NCI-H2107 (cell line): ENCODE data around the gene ABLIM2.

Experiments
- DNase-seq: peaks from one replicate; lab custom pipeline; 2025; lab: John Stamatoyannopoulos, UW

Gene ABLIM2

GRCh38 chr4:8174970-8175369, 16.4 kb upstream of the ABLIM2 start:
- DNase-seq: no peak

DNA sequence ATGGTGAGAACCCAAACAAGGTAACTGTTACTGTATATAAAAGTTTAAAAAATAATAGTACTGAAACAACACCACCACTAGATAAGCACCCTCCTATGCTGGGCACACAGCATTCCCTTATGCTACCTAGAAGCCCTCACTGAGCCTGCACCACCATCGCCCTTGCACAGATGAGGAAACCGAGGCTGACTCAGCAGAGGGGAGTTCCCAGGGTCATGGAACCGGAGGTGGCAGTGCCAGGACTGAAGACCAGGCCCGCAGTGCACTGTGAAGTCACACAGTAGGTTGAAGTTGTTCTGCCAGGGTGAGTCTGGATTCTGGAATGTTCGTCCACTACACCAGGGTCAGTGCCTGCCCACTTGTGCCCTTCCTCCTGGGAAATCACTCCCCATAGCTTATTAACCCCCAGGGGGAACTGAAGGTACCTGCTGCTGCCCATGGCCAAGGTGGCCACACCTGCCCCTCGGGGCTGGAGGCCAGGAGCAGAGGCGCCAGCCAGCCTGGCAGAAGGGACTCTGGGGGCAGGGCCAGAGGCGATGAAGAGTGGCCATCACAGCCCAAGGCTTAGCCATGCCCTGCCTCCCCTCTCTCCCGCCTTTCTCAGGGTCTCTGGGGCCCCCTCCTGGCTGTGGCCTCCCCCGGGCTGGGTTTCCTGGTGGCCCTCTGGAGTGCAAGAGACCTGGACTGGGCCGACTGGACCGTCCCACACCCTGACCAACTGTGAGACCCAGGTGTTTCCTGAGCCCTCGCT, 15.1 kb upstream of the ABLIM2 start:
- no peak for DNase-seq

DNA sequence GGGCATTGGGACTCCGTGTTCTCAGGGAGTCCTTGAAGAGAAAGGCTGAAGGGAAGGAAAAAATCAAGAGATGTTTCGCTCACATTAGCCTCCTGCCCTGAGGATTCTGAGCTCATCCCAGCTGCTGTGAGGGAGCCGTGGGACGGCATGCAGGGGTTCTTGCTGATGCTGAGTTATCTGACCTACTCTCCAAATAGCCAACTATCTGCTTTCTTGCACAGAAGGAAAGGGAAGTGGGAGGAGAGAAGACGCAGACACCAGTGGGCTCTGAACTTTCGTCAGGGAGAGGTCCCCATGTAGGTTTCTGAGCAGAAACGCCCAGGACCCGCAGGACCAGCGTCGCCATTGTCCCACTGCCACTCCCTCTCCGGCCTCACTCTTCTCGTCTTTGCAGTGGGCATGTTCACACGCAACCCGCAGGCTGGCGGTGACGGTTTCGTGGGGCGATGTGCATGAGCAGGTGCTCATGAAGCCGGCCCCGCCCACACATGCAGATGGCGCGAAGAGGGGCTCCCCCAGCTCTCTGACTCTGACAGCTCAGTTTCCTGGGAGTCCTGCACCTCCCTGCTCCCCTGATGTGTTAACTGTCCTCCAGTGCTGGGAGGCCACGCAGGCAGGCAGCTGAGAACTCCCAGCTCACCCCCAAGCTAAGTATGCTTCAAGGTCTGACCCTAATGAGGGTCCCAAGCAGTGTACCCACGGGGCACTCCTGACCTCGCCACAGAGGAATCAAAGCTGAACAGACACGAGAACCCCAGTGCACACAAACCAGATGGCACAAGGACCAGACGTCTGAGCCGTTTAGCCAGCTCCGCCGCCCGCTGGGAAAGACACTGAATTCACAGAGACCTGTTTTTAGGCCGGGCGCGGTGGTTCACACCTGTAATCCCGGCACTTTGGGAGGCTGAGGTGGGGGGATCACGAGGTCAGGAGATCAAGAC, 13.6 kb upstream of the ABLIM2 start:
- no peak for DNase-seq

DNA sequence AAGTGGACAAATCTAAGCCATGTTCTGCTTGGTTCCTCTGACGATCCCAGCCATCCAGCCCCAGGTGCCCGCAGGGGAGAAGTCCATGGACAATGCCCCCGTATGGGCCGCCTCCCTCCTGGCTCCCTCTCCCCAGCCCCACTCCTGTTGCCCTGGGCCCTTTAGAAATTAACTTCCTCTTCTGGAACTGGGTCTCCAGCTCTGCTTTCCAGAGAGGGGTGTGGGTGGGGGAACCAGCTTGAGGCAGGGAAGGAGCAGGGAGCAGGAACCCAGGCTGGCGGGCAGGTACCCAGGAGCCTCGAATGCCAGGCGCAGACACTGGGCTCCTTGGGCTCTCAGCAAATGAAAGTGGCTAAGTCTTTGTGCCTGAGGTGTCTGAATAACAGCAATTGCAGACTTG, 12.7 kb upstream of the ABLIM2 start:
- no peak for DNase-seq

DNA sequence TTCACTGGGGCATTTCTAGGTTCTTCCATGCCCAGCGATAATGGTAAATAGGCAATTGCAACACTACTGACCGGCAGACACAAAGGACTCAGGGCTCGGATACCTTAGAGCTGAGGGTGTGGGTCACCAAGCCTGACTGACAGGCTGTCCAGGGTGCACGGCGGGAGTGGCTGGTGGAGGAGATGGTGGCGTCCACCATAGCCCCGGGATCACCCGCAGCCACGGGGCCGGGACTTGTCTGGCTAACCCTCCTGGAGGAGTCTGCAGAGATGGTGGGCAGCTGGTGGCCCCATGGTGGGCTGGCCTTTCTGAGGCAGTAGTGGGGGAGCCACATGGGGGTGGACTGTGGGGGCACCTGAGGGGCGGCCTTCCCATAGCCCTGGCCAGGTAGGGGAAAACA, 11.7 kb upstream of the ABLIM2 start:
- no peak for DNase-seq

- DNase-seq: no peak
Observed at GRCh38 chr4:8169763-8170162, 11.2 kb upstream of the ABLIM2 start.

- DNase-seq: no peak
Observed at GRCh38 chr4:8168832-8169598, 10.4 kb upstream of the ABLIM2 start.

DNA sequence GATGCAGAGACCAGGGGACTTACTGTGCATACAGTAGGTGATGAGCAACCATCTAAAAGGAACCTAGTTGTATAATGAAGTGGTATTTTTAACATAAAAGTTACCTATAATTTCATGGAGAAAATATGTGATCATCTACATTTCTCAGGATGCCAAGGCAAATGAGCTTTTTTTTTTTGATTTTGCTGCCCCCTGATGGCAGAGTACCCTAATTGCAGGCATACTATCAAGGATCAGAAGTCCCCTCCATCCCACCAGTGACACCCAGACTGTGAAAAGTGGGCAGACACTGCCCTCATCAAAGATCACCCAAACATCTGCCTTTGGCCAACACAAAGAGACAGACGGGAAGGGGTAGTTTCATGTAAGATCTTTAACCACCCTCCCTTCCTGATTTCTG, 9.6 kb upstream of the ABLIM2 start:
- DNase-seq: no peak

DNA sequence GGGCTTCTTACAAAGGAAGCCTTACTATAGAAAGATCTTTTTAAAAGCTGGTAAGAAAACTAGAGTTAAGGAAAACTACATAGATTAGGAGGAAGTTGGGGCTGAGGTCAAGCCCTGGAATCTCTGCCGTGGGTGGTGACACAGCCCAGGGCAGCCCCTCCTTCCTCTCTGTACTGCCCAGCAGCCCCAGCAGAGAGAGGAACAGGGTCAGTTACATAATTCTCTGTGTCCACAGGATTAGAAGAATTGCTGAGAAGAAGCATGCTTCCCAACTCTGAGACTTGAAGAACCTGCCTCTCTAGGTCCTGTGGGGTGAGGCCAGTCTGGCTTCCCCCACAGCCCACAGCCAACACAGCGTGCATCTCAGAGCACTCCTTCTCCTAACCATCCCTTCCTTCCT, 9.2 kb upstream of the ABLIM2 start:
- DNase-seq: no peak

DNA sequence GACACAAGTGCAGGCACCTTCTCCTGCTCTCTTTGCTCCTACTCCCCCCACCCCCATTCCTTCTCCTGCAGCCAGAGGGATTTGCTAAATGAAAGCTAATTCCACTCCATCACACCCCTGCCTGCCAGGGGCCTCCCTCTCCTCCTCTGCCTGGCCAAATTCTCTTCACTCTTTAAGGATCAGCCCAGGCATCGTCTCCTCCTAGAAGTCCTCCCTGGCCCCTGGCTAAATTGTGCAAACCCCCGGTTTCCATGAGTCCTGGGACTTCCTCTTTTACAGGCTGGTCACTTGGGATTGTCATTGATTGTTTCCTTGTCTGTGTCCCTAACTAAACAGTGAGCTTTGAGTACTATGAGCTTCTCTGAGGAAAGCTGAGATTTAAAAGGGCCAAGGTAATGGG, 8.7 kb upstream of the ABLIM2 start:
- no peak for DNase-seq

GRCh38 chr4:8165374-8165896, 6.8 kb upstream of the ABLIM2 start:
- DNase-seq: no peak

- DNase-seq: no peak
Observed at GRCh38 chr4:8164687-8165086, 6.1 kb upstream of the ABLIM2 start.

DNA sequence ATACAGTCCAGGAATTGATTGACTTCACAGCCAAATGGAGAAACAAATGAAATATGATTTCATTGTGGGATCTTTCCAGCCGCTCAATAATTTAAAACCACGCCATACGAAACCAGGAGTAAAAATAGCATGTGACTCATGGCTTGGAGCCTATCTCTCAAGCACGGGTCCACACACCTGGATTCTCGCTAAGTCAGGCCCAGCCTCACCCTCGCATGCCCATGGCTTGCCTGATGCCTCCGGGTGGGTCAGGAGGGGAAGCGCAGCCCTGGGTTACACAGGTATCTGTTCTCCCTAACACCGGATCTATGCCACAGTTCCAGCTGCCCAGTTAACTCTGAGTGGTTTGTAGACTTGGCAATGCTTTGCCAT, 5.6 kb upstream of the ABLIM2 start:
- DNase-seq: no peak

DNA sequence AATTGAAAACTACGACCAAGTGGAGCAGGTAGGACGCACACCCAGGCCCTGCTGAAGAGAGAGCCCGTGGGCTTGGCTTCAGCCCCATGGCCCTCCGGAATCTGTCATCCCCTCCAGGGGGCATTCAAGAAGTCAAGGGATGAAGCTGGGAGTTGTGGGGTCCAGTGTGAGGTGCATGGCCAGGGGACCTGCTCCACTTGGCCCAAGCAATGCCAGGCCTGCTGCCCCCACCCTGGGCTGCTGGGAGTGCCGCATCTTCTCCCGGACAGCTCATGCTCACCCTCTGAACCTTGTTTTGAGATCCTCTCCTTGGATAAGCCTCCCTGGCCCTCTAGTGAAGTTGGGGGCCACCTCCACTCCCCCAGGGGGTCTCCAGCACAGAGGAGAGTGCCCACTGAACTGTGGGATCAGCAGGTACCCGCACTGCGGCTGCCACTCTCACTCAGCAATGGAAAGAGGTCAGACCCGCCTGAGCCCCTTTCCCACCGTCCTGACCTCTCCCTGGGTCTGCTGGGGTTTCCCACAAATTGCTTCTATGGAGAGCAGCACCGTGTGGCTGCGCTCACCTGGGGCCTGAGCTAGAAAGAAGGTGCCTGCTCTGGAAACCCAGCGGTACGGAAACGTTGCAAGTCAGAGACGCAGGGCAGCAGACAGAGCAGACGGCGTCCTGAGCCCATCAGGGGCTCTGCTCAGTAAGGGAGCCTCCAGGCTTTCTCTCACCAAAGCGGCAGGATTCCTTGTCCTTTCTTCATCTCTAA, 5.0 kb upstream of the ABLIM2 start:
- no peak for DNase-seq

GRCh38 chr4:8163026-8163425, 4.4 kb upstream of the ABLIM2 start:
- DNase-seq: no peak

- no peak for DNase-seq
Observed at GRCh38 chr4:8162625-8163024, 4.0 kb upstream of the ABLIM2 start.

GRCh38 chr4:8160572-8160971, 2.0 kb upstream of the ABLIM2 start:
- no peak for DNase-seq

- DNase-seq: no peak
Observed at GRCh38 chr4:8160233-8160560, 1.6 kb upstream of the ABLIM2 start.

GRCh38 chr4:8159537-8160232, 1.1 kb upstream of the ABLIM2 start:
- no peak for DNase-seq

DNA sequence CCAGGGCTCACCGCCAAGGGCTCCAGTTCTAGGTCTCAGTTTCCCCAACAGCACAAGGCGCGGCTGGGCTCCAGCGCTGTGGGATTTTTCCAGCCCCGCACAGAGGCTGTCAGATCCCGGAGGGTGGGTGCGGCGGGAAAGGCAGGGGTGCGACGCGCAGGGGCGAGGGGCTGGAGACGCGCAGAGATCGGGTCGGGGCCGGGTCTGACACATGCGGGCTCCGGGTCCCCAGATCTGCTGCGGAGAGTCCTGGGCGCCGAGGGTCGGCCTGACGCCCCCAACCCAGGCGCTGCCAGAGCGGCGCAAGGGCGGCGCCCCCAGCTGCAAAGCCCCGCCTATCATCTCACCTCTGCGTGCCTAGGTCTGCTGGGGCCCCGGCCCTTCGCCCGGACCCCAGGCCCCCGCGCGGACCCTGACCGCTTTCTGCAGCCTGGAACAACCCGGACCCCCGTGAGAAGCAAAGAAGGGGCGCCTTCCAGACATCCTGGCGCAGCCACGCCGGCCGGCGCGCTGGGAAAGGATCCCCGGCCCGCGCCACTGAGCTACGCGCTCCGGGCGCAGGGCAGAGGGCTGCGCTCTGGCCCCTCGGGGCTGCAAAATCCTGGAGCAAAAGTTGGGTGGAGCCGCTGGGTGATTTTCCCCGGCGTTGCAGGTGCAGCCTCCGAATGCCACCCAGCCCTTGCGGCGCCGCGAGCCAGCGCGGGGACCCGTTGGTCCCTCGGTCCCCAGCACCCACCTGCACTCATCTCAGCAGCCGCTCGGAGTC, 486 bp downstream of the ABLIM2 start:
- no peak for DNase-seq
